Mammary epithelial cell (primary cell): ENCODE results near the gene USP22.

Source experiments
- EZH2 ChIP-seq: IDR thresholded peaks from 2 replicates; pipeline ENCODE4 v1.6.1; 2012; ENCODE audit warnings: low read length, inconsistent platforms, borderline replicate concordance
- TF ChIP-seq, protein P1 (sequence below), 2 donors: IDR thresholded peaks in 1 of 2; conservative IDR thresholded peaks in 1 of 2; 2 replicates each; pipeline ENCODE4 v1.5.1; 2011 to 2012; ENCODE audit warnings: inconsistent platforms in 2 of 2, low read length in 2 of 2, mild to moderate bottlenecking in 2 of 2, control low read depth in 1 of 2, low read depth in 1 of 2; ENCODE audit not compliant: insufficient read depth in 1 of 2; ENCODE audit errors: extremely low read depth in 1 of 2

DNA sequence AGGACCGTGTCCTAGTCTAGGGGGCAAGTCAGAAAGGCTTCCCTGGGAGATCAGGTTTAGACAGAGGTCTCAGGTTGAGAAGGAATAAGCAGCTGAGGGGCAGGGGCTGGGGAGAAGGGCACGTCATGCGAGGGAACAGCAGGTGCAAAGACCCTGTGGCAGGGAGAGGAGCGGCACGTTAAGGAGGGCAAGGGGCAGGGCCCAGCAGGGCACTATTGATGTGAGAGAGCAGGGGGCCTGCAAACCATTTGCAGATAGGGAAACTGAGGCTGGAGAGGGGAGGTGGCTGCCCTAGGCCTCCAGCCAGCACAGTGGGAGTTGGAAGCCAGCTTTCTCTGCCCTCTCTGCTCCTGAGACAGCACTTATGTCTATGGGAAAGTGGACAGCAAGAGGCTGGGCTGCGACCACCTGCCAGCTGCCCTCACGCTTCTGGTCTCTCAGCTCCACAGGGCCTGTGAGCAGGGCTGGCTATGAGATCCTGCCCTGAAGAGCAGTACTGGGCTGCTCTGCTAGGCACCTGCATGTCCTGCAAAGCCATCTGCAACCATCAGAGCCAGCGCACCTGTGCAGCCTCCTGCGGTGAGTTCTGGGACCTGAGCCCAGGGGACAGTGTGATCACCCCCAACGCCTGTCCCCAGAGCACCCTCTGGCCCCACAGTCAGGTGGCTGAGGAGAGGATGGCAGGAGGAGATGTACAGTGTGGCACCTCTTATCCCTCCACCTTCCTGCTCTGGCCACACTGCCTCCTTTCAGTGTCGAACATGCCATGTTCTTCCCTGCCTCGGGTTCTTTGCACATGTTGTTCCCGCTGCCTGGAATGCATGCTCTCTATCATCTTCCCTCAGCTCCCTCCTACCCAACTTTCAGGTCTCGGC, 61.5 kb downstream of the USP22 start:
- TF ChIP-seq, protein P1, sequence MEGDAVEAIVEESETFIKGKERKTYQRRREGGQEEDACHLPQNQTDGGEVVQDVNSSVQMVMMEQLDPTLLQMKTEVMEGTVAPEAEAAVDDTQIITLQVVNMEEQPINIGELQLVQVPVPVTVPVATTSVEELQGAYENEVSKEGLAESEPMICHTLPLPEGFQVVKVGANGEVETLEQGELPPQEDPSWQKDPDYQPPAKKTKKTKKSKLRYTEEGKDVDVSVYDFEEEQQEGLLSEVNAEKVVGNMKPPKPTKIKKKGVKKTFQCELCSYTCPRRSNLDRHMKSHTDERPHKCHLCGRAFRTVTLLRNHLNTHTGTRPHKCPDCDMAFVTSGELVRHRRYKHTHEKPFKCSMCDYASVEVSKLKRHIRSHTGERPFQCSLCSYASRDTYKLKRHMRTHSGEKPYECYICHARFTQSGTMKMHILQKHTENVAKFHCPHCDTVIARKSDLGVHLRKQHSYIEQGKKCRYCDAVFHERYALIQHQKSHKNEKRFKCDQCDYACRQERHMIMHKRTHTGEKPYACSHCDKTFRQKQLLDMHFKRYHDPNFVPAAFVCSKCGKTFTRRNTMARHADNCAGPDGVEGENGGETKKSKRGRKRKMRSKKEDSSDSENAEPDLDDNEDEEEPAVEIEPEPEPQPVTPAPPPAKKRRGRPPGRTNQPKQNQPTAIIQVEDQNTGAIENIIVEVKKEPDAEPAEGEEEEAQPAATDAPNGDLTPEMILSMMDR (conservative IDR thresholded peaks at IDR 0.05 in 1 of 2, IDR thresholded peaks at IDR 0.05 in 1 of 2; ENCODE audit: extremely low read depth in 1 of 2, insufficient read depth in 1 of 2, low read depth in 1 of 2, low read length in 2 of 2): no peak
- no peak for TF ChIP-seq EZH2
